ENCODE results near the gene ITPR1.

DNA sequence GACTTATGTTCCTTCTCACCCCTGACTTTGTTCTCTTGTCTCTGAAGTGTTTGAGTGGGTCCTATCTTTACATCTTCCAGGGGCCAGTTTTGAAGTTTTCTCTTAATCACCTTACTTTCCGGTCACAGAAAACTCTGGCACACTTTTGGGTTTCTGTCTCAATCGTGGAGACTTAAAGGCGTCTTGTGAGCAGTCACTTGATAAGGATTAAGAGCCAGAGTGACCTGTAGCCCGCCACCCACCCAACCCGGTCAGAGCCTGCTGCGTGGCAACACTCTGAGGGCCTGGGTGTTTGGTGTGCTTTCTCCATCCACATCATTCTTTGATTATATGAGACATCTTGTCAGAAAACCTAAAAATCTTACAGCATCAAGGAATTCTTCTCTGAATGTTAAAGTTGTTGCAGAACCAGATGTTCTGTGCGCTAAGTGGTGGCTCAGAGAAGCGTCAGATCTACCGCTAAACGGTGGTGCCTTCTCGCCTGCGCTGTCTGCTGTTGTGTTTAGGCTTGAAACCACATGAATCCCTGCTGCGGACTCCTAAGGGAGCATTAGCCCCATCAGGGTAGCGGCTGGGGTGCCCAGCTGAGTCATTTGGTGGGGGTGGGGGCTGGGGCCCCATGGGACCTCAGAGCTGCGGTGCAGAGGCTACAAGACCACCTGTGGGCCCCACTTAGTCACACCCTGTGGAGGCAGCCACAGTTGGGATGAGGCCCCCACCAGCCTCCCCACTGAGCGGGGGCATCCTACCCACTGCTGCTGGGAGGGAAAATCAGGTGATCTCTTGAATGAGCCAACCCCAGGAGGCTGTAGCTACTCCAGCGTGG is 327.4 kb downstream of the ITPR1 start:
- TF ChIP-seq, protein P1, sequence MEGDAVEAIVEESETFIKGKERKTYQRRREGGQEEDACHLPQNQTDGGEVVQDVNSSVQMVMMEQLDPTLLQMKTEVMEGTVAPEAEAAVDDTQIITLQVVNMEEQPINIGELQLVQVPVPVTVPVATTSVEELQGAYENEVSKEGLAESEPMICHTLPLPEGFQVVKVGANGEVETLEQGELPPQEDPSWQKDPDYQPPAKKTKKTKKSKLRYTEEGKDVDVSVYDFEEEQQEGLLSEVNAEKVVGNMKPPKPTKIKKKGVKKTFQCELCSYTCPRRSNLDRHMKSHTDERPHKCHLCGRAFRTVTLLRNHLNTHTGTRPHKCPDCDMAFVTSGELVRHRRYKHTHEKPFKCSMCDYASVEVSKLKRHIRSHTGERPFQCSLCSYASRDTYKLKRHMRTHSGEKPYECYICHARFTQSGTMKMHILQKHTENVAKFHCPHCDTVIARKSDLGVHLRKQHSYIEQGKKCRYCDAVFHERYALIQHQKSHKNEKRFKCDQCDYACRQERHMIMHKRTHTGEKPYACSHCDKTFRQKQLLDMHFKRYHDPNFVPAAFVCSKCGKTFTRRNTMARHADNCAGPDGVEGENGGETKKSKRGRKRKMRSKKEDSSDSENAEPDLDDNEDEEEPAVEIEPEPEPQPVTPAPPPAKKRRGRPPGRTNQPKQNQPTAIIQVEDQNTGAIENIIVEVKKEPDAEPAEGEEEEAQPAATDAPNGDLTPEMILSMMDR (IDR thresholded peaks at IDR 0.05; ENCODE audit: insufficient read depth, low read depth, low read length), result no peak
- TF ChIP-seq EZH2 (IDR thresholded peaks at IDR 0.05; ENCODE audit: insufficient read depth, low read length), result no peak
